Measurements from ENCODE around the gene PRMT7. TPM values are rescaled to one million over a fixed set of nuclear protein-coding genes. Genes with fewer than 3 reads are reported as not detected.

Gene PRMT7
- total RNA-seq, 2 experiments from 2014 or later: 80.4 to 85.1 TPM

DNA sequence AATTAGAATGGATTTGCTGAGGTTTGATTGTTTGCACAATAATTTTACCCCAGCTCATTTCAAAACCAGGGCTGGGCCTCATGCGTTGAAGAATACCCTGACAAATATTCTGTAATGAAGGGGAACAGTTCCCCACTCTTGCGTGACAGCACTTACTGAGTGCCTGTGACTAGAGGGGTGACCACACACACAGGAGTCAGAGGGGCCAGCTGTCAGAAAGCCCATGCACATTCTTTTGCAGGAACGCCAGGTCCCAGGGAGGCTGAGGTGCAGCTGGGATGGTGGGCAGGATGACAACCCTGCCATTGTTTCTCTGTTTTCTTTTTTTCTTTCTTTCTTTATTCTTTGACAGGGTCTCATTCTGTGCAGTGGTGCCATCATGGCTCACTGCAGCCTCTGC lies 92.9 kb downstream of the PRMT7 start:
- Histone ChIP-seq H4K20me1 (ENCODE audit: insufficient read depth, low read length) (no peaks in the 10 kb centered on the region), H2AFZ (ENCODE audit: low read length) (no peak overlapping the region), H3K36me3 (ENCODE audit: insufficient read depth, low read length) (no peaks in the 10 kb centered on the region), H3K4me2 (ENCODE audit: low read length) (no peak overlapping the region), H3K27ac (ENCODE audit: low read depth, low read length, poor library complexity, severe bottlenecking) (no peak overlapping the region), H3K9me2 (ENCODE audit: insufficient read depth, low read length) (no peaks in the 10 kb centered on the region), H3K9me3 (ENCODE audit: low read length) (no peaks in the 10 kb centered on the region), H3K79me2 (ENCODE audit: insufficient read depth, low read depth, low read length) (no peaks in the 10 kb centered on the region), H3K4me3 (ENCODE audit: low read depth, low read length, poor library complexity, severe bottlenecking) (no peak overlapping the region), H3K4me1 (ENCODE audit: insufficient read depth, low read length, poor library complexity, severe bottlenecking) (no peaks in the 10 kb centered on the region)
- intact Hi-C loops (cut with micrococcal nuclease; ENCODE audit: unreplicated experiment): no loop called here
- BruUV-seq (replicated peaks): no TSS peak
- TF ChIP-seq EZH2phosphoT487 (IDR thresholded peaks at IDR 0.05; ENCODE audit: borderline replicate concordance, low read depth, low read length): no peak
- TF ChIP-seq, protein P1, sequence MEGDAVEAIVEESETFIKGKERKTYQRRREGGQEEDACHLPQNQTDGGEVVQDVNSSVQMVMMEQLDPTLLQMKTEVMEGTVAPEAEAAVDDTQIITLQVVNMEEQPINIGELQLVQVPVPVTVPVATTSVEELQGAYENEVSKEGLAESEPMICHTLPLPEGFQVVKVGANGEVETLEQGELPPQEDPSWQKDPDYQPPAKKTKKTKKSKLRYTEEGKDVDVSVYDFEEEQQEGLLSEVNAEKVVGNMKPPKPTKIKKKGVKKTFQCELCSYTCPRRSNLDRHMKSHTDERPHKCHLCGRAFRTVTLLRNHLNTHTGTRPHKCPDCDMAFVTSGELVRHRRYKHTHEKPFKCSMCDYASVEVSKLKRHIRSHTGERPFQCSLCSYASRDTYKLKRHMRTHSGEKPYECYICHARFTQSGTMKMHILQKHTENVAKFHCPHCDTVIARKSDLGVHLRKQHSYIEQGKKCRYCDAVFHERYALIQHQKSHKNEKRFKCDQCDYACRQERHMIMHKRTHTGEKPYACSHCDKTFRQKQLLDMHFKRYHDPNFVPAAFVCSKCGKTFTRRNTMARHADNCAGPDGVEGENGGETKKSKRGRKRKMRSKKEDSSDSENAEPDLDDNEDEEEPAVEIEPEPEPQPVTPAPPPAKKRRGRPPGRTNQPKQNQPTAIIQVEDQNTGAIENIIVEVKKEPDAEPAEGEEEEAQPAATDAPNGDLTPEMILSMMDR (conservative IDR thresholded peaks at IDR 0.05; ENCODE audit: low read length): no peak
- POLR2A ChIA-PET: interaction anchor here (0.6 to 0.7 kb wide), 2 partner anchors 25 to 537 kb away, joined by 3 read pairs; no protein-coding TSS in a partner anchor
- CTCF ChIA-PET (ENCODE audit: unreplicated experiment): no interaction called here
- DNase-seq (ENCODE audit: low spot score): no peak

DNA sequence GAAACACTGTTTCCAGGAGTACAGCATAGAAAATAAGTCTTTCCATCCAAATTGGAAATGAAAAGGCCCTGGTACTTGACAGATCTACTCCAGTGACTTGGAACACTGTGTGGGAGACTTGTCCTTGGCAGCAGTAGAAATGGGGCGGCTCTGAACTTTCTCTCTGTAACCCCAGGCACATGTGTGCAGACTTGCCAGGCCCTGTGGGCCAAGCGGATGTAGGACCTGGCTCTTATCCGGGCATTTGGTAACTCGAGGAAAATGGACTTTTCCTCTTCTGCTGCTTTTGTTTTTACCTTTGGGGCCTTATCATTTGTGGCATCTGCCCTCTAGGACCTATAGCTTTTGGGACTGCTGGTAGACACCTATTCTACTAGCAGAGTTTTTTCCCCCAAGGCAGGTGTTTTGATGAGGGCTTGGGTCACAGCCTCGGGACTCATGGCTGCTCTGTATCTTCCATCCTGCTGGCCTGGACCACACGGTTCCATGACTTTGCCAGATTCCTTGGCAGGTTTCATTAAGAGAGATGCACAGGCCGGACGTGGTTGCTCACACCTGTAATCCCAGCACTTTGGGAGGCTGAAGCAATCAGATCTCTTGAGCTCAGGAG lies 94.0 kb downstream of the PRMT7 start:
- H2AFZ ChIP-seq (ENCODE audit: low read length): no peak overlapping the region
- intact Hi-C loops (cut with micrococcal nuclease; ENCODE audit: unreplicated experiment): no loop called here
- no peak for TF ChIP-seq EZH2phosphoT487 (IDR thresholded peaks at IDR 0.05; ENCODE audit: borderline replicate concordance, low read depth, low read length)
- TF ChIP-seq, protein P1 (conservative IDR thresholded peaks at IDR 0.05; ENCODE audit: low read length): no peak

DNA sequence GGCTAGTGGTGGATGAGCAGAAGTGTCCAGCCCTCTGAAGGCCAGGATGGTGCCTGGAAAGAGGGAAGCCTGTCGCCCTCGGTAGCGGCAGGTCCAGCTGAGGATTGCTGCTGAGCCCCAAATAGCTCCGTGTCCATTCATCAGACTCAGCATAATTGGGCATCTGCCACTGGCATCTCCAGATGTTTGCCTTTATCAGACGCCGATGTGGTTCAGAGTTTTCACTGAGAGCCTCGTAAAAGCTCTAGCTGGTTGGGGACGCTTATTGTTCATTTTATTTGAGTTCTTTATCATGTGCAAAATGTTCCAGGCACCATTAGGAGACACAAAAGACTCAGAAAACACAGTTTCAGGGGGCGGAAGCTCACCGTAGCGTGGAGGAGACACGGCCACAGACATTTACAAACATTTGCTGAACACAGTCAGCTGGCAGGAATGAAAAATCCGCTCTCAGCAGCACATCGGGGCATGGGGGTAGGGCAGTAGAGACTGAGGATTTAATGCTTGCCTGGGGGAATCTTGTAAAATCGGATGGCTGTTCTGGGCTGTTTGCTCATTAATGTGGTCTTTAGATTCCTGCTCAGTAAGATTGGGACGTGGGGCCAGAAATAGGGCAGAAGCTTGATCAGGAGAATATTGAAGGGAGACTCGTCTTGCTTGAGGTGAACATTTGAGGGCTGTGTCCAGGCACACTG lies 95.8 kb downstream of the PRMT7 start:
- Histone ChIP-seq H2AFZ (ENCODE audit: low read length) (no peak overlapping the region), H3K4me3 (ENCODE audit: low read depth, low read length, poor library complexity, severe bottlenecking) (no peak overlapping the region), H3K4me1 (ENCODE audit: insufficient read depth, low read length, poor library complexity, severe bottlenecking) (peaks cover 7% of the 10 kb centered on the region), H3K27ac (ENCODE audit: low read depth, low read length, poor library complexity, severe bottlenecking) (no peak overlapping the region), H3K9me2 (ENCODE audit: insufficient read depth, low read length) (no peaks in the 10 kb centered on the region), H3K4me2 (ENCODE audit: low read length) (no peak overlapping the region), H3K9me3 (ENCODE audit: low read length) (no peaks in the 10 kb centered on the region), H4K20me1 (ENCODE audit: insufficient read depth, low read length) (no peaks in the 10 kb centered on the region), H3K36me3 (ENCODE audit: insufficient read depth, low read length) (no peaks in the 10 kb centered on the region), H3K79me2 (ENCODE audit: insufficient read depth, low read depth, low read length) (no peaks in the 10 kb centered on the region)
- ChIA-PET CTCF (ENCODE audit: unreplicated experiment) (no interaction called here), POLR2A (interaction anchor here (0.6 to 1.7 kb wide), 4 partner anchors 9 to 1952 kb away, joined by 3 to 5 read pairs (median 4); no protein-coding TSS in a partner anchor)
- no TSS peak for BruUV-seq (replicated peaks)
- no peak for DNase-seq (ENCODE audit: low spot score)
- intact Hi-C loops (cut with micrococcal nuclease; ENCODE audit: unreplicated experiment): no loop called here
- no peak for TF ChIP-seq EZH2phosphoT487 (IDR thresholded peaks at IDR 0.05; ENCODE audit: borderline replicate concordance, low read depth, low read length)
- TF ChIP-seq, protein P1 (conservative IDR thresholded peaks at IDR 0.05; ENCODE audit: low read length): no peak

More for the DNA sequence above, 94.0 kb downstream of the PRMT7 start:
- BruUV-seq (replicated peaks): no TSS peak
- Histone ChIP-seq H3K79me2 (ENCODE audit: insufficient read depth, low read depth, low read length) (no peaks in the 10 kb centered on the region), H3K4me2 (ENCODE audit: low read length) (no peak overlapping the region), H3K36me3 (ENCODE audit: insufficient read depth, low read length) (no peaks in the 10 kb centered on the region), H3K4me1 (ENCODE audit: insufficient read depth, low read length, poor library complexity, severe bottlenecking) (peaks cover 2% of the 10 kb centered on the region), H3K9me3 (ENCODE audit: low read length) (no peaks in the 10 kb centered on the region), H3K4me3 (ENCODE audit: low read depth, low read length, poor library complexity, severe bottlenecking) (no peak overlapping the region), H3K9me2 (ENCODE audit: insufficient read depth, low read length) (no peaks in the 10 kb centered on the region), H3K27ac (ENCODE audit: low read depth, low read length, poor library complexity, severe bottlenecking) (no peak overlapping the region), H4K20me1 (ENCODE audit: insufficient read depth, low read length) (no peaks in the 10 kb centered on the region)
- POLR2A ChIA-PET: interaction anchor here (0.7 kb wide), 1 partner anchor 26 kb away, joined by 3 read pairs; no protein-coding TSS in a partner anchor
- DNase-seq (ENCODE audit: low spot score): no peak
- CTCF ChIA-PET (ENCODE audit: unreplicated experiment): no interaction called here

All from OCI-LY7 (cell line).